Measurements from ENCODE around the gene IFNL4. TPM values are rescaled to one million over a fixed set of nuclear protein-coding genes. Genes with fewer than 3 reads are reported as not detected.
"Not testable (repeated sequence)": the region's sequence is repeated elsewhere in the genome, so short reads cannot be mapped to it uniquely, and the experiment has no call there.

Gene IFNL4
- not detected in 2 replicates for total RNA-seq (2014; rRNA removed; shearing (Covaris generic))
- not detected in 2 replicates for polyA plus RNA-seq (2014; cell fraction: nucleus; rRNA removed)

DNA sequence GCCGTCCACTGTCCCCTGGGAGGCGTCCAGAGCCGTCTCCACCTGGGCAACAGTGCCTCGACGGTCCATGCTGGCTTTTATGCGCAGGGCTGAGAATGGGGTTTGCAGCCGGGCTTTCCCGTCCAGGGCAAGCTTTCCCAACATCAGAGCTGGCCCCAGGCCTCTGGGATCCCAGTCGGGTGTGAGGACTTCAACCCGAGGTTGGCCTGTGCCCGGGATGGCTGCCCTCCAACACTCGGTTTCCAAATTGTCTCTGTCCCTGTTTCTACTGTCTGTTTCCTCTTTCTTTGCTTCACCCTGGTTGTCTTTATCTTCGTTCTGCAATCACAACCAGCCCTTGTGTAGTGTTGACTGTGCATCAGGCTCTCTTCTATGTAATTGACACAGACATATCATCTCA is at the start of gene IFNL4:
IFNL4 (minus strand) TSS at position 51 of the 400 bp plus-strand sequence.
- DNase-seq (ENCODE audit: extremely low read depth, low read depth), result no peak

GRCh38 chr19:39297931-39298634 is 49.4 kb upstream of the IFNL4 start:
- DNase-seq (ENCODE audit: extremely low read depth, low read depth), result no peak

GRCh38 chr19:39296906-39297305 is 48.2 kb upstream of the IFNL4 start:
- no peak for DNase-seq (ENCODE audit: extremely low read depth, low read depth)

DNA sequence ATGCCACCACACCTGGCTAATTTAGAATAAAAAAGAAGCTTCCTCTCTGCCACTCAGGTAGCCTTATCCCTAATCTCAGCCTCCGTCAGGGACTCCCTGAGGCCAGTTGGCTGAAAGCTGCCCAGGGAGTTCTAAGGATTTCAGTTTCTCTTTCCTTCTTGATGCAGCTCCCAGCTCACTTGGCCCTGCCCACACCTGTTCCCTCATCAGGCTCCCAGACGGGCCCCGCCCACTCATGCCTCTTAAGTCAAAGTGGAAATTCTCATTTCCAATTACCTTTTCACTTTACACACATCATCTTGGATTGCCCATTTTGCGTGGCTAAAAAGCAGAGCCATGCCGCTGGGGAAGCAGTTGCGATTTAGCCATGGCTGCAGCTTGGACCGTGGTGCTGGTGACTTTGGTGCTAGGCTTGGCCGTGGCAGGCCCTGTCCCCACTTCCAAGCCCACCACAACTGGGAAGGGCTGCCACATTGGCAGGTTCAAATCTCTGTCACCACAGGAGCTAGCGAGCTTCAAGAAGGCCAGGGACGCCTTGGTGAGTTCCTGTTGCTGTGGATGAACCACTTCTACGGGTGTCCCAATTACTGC is 47.5 kb upstream of the IFNL4 start, which contains the start of gene IFNL1:
IFNL1 (plus strand) TSS at position 353 of the 591 bp plus-strand sequence; CDS start at position 368, 15 bp downstream.
- no peak for DNase-seq (ENCODE audit: extremely low read depth, low read depth)

DNA sequence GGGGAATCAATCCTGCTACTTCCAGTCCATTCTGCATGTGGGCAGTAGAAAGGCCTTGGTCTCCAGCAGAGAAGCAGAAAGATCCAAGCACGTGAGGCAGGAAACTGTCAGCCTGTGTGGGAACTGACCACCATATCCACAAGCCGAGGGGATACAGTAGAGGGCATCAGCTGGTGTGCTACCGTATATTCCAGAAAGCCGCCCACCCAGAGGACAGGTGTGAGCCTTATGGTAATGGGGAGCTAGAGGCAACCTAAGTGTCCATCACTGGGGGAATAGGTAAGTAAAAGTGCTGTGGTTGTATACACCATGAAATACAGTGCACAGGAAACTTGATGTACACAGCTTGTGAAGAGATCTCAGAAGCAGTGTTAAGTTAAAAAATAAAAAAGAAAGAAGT is 44.7 kb upstream of the IFNL4 start:
- no peak for DNase-seq (ENCODE audit: extremely low read depth, low read depth)

DNA sequence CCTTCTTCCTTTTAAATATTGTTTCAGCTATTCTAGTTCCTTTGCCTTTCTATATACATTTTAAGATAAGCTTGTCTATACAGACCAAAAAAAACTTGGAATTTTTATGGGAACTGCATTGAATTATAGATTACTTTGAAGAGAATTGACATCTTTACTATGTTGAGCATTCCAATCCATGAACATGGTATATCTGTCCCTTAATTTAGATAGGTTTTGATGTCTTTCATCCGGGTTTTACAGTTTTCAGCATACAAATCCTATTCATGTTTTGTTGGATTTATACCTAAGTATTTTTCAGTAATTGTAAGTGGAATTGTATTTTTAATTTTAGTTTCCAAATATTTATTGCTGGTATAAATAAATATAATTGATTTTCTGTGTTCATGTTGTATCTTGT is 35.4 kb upstream of the IFNL4 start:
- no peak for DNase-seq (ENCODE audit: extremely low read depth, low read depth)

DNA sequence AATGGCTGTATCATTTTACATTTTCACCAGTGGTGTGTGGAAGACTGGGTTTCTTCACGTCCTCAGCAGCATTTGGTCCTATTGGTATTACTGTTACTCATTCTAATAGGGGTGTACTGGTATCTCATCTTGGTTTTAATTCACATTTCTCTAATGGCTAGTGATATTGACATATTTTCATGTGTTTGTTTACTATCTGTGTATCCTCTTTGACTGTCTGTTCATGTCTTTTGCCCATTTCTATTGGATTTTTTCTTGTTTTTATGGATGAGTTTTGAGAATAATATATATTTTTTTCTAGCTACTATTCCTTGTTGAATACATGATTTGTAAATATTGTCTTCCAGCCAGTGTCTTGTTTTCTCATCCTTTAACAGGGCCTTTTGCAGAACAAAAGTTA is 33.4 kb upstream of the IFNL4 start:
- no peak for DNase-seq (ENCODE audit: extremely low read depth, low read depth)

GRCh38 chr19:39277598-39277997 is 28.9 kb upstream of the IFNL4 start:
- DNase-seq (ENCODE audit: extremely low read depth, low read depth), result no peak

- no peak for DNase-seq (ENCODE audit: extremely low read depth, low read depth)
Observed at GRCh38 chr19:39276740-39277139, 28.1 kb upstream of the IFNL4 start.

DNA sequence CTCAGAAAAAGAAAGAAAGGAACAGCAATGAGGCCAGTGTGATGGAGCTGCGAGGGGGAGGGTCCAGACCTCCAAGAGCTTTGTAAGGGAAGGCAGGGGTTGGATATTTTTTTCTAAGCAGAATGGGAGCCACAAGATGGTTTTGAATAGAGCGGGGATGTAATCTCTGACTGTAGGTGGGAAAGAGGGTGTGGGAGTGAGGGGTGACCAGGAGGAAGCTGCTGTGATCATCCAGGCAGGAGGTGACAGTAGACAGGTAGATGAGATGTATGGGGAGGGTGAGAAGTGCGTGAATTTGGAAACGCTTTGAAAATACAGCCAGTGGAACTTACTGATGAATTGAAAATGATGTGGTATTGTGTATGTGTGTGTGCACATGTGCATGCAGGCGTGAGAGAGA is 26.9 kb upstream of the IFNL4 start:
- DNase-seq (ENCODE audit: extremely low read depth, low read depth), result no peak

- DNase-seq (ENCODE audit: extremely low read depth, low read depth), result not testable (repeated sequence)
Observed at GRCh38 chr19:39273859-39274258, 25.2 kb upstream of the IFNL4 start.

DNA sequence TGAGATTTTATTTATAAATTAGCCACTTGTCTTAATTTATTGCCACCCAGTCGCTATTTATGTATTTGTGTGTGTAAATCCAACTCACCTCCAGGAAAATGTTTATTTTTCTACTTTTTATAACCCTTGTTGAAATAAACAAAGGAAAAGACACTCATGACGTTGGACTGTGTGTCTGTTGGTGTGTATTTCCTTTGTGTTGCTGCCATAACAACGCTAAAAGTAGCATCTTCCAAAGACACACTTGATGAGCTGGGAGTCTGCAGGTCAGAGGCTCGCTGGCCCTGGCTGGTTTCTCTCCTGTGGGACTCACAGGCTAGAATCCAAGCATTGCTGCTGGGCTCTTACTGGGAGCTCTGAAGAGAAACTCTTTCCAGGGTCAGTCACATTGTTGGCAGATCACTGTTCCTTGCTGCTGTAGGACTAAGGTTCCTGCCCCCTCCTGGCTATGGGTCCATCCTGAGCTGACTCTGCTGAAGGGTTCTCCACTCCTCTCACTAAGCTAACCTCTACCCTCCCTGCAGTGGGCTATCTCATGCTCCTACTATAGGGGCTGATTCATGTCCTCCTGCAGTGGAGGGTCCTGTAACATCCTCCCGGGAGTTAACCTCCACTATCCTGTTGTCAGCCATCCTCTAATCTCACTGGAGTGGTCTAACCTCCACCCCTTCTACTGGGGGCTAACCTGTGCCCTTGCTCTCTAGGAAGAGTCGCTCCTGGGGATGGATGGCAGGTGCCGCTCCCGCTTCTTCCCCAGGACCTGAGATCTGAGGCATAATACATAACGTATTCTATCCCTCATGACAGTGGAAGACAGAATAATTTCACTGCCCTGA is 21.6 kb upstream of the IFNL4 start:
- DNase-seq (ENCODE audit: extremely low read depth, low read depth), result no peak

DNA sequence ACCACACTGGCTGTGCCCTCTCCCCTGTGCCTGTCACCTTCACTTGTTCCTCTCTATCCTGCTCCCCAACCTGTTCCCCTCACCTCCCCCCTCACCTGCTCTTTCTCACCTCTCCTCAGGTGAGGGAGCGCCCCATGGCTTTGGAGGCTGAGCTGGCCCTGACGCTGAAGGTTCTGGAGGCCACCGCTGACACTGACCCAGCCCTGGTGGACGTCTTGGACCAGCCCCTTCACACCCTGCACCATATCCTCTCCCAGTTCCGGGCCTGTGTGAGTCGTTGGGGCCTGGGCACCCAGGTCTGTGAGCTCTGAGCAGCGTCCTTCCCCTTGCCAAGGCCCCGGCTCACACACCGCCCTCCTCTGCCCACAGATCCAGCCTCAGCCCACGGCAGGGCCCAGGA is 20.7 kb upstream of the IFNL4 start:
- not testable (repeated sequence) for DNase-seq (ENCODE audit: extremely low read depth, low read depth)

GRCh38 chr19:39268531-39269223 is 20.0 kb upstream of the IFNL4 start:
- not testable (repeated sequence) for DNase-seq (ENCODE audit: extremely low read depth, low read depth)

GRCh38 chr19:39268085-39268484 is 19.4 kb upstream of the IFNL4 start, which contains the start of gene IFNL2:
Gene IFNL2, plus strand, starts transcription at chr19:39268396. Its CDS starts 173 bp downstream, at chr19:39268569.
- DNase-seq (ENCODE audit: extremely low read depth, low read depth), result not testable (repeated sequence)

DNA sequence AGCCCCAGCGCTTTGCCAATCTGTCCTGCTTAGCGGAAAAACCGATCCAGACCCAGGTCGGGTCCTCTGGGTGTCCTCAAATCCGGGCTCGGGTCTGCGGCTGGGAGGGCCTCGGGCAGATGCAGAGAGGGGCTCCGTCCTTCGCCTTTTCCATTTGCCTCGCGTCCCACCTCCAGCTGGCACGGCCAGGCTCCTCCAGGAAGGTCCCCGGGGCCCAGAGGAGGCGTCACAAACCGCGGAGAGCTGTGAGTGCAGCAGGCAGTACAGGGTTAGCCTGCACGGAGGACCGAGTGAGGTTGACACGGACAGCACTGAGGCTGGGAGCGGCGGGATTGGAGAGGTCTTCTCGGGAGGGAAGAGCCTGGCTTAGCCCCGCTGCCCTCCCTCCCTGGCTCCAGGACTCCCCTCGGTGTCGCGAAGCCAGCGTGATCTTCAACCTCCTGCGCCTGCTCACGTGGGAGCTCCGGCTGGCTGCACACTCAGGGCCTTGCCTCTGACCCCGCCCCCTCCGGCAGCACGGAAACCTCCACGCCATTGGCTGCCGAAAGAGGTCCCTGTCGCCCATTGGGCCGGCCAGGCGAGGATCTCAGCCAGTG is 16.8 kb upstream of the IFNL4 start:
- no peak for DNase-seq (ENCODE audit: extremely low read depth, low read depth)

DNA sequence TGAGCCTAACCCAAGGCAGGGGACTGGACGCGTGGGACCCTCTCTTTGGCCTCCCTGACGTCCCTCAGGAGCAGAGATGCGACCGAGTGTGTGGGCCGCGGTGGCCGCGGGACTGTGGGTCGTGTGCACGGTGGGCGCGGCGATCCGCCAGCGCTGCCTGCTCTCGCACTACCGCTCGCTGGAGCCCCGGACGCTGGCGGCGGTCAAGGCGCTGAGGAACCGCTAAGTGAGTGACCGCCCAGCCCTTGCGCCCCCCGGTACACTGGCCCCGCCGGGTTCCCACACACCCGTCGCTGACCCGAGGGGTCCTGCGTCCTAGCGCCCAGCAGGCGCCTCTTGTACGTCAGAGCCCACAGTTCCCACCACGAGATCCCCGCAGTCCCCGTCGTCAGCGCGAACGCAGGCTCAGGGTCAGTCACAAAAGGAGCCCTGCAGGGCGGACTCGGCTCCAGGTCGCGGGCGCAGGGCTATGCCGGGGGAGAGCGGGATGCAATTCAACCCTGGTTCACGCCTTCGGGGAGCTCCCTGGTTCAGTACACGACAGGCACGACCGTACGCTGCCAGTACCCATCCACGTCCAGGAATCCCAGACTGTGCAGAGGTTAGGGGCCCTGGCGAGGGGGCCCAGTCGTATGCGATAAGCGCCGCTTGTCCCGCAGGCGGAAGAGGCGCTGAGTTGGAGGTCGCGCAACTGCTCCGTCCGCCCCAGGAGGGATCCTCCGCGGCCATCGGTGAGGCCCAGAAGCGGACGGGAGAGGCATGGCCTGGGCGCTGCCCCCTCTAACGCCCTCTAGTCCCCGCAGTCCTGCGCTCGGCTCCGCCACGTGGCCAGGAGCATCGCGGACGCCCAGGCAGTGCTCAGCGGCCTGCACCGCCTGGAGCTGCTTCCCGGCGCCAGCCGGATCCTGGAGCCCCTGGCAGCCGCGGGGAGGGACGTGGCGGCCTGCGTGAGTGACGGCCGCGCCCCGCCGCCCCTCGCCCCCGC is 15.9 kb upstream of the IFNL4 start:
- DNase-seq (ENCODE audit: extremely low read depth, low read depth), result no peak

DNA sequence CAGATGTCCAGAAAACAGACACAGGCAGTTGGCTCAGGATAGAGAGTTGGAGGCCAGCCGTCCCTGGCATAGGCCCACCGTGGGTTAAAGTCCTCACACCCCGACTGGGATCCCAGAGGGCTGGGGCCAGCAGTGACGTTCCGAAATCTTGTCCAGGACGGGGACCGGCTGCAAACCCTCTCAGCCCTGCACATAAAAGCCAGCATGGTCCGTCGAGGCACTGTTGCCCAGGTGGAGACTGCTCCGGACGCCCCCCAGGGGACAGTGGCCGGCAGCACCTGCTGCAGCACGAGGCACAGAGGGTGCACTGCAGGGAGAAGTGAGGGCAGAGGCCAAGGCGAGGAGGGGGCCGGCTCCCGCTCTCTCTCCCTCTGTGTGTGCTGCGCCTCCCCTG is 15.3 kb upstream of the IFNL4 start:
- no peak for DNase-seq (ENCODE audit: extremely low read depth, low read depth)

- no peak for DNase-seq (ENCODE audit: extremely low read depth, low read depth)
Observed at GRCh38 chr19:39262496-39262895, 13.8 kb upstream of the IFNL4 start.

Data from NCI-H460 (cell line).